Left renal pelvis (tissue), 4 donors: ENCODE data around the gene CCNY. TPM values are rescaled to one million over a fixed set of nuclear protein-coding genes. Genes with fewer than 3 reads are reported as not detected.
A peak's percentile ranks its signal among the peaks of the same experiment; 100 is the strongest.

ENCODE experiments used
- DNase-seq, 4 donors: peaks; one replicate each; pipeline ENCODE4 v3.0.0-alpha.2; 2013; ENCODE audit warnings: low read depth in 4 of 4, low spot score in 3 of 4
- polyA plus RNA-seq, 4 donors: library from polyadenylated mRNA; unstranded; fragments of 120-200 nt; gene quantifications; one replicate each; pipeline ENCODE4 v1.2.1, GENCODE V29; 2013; ENCODE audit not compliant: insufficient read length in 4 of 4

Gene CCNY
- polyA plus RNA-seq, 4 donors, result 91.7 to 114 (median 110) TPM

GRCh38 chr10:35448687-35449662 lies 112.7 kb downstream of the CCNY start:
- DNase-seq, result no peak

GRCh38 chr10:35449944-35450343 lies 113.6 kb downstream of the CCNY start:
- no peak for DNase-seq

- no peak for DNase-seq
These were observed 115.1 kb downstream of the CCNY start for GRCh38 chr10:35451151-35452016.

- DNase-seq, result no peak
These were observed 115.9 kb downstream of the CCNY start for GRCh38 chr10:35452171-35452570.

GRCh38 chr10:35452847-35453246 lies 116.5 kb downstream of the CCNY start:
- no peak for DNase-seq

GRCh38 chr10:35453855-35454532 lies 117.7 kb downstream of the CCNY start:
- no peak for DNase-seq

- DNase-seq, result no peak
These were observed 119.9 kb downstream of the CCNY start for GRCh38 chr10:35456153-35456720.

GRCh38 chr10:35456784-35457183 lies 120.5 kb downstream of the CCNY start:
- no peak for DNase-seq

- peak in 1 of 4 donors; percentile 41 for DNase-seq
These were observed 122.5 kb downstream of the CCNY start for GRCh38 chr10:35458500-35459448.

- DNase-seq, result no peak
These were observed 123.1 kb downstream of the CCNY start for GRCh38 chr10:35459449-35459847.

- DNase-seq, result no peak
These were observed 124.6 kb downstream of the CCNY start for GRCh38 chr10:35460852-35461460.

GRCh38 chr10:35462491-35462934 lies 126.2 kb downstream of the CCNY start:
- DNase-seq, result no peak

GRCh38 chr10:35463105-35463867 lies 127.0 kb downstream of the CCNY start:
- no peak for DNase-seq

- DNase-seq, result no peak
These were observed 127.6 kb downstream of the CCNY start for GRCh38 chr10:35463878-35464277.

- no peak for DNase-seq
These were observed 128.6 kb downstream of the CCNY start for GRCh38 chr10:35464825-35465456.

GRCh38 chr10:35465673-35466072 lies 129.4 kb downstream of the CCNY start:
- no peak for DNase-seq

GRCh38 chr10:35466170-35466569 lies 129.9 kb downstream of the CCNY start:
- no peak for DNase-seq

- DNase-seq, result no peak
These were observed 130.4 kb downstream of the CCNY start for GRCh38 chr10:35466661-35467060.
